NCI-H146 treated with DMSO at 0.1 percent for 48 hours (cell line): ENCODE data around the gene CDCA5.

ENCODE experiments used
- DNase-seq: peaks from one replicate; lab custom pipeline; 2025; ENCODE audit not compliant: unreplicated experiment; lab: John Stamatoyannopoulos, UW

Gene CDCA5

GRCh38 chr11:65077451-65077850, 6.4 kb downstream of the CDCA5 start:
- no peak for DNase-seq

- DNase-seq = no peak
Observed at GRCh38 chr11:65072631-65072966, 11.2 kb downstream of the CDCA5 start.

GRCh38 chr11:65071907-65072630, 11.8 kb downstream of the CDCA5 start:
- DNase-seq = no peak

GRCh38 chr11:65069217-65069616, 14.6 kb downstream of the CDCA5 start:
- DNase-seq = no peak

- DNase-seq = no peak
Observed at GRCh38 chr11:65067446-65067845, 16.4 kb downstream of the CDCA5 start.

GRCh38 chr11:65066805-65067291, 17.0 kb downstream of the CDCA5 start:
- peak; percentile 88 for DNase-seq

- no peak for DNase-seq
Observed at GRCh38 chr11:65066315-65066714, 17.5 kb downstream of the CDCA5 start.

- DNase-seq = no peak
Observed at GRCh38 chr11:65065851-65066250, 18.0 kb downstream of the CDCA5 start.

GRCh38 chr11:65064847-65065240, 19.0 kb downstream of the CDCA5 start:
- DNase-seq = no peak

GRCh38 chr11:65063532-65063931, 20.3 kb downstream of the CDCA5 start:
- DNase-seq = no peak

GRCh38 chr11:65060913-65061408, 22.9 kb downstream of the CDCA5 start:
- no peak for DNase-seq

GRCh38 chr11:65059959-65060824, 23.6 kb downstream of the CDCA5 start:
- no peak for DNase-seq

- DNase-seq = no peak
Observed at GRCh38 chr11:65059523-65059922, 24.3 kb downstream of the CDCA5 start.

GRCh38 chr11:65058419-65059054, 25.3 kb downstream of the CDCA5 start, which contains the start of gene NAALADL1:
Gene NAALADL1, minus strand, starts transcription at chr11:65058553. Its CDS starts 32 bp downstream, at chr11:65058521.
- peak; percentile 27 for DNase-seq

- peak; percentile 70 for DNase-seq
Observed at GRCh38 chr11:65058012-65058411, 25.8 kb downstream of the CDCA5 start.

GRCh38 chr11:65057526-65057925, 26.3 kb downstream of the CDCA5 start:
- DNase-seq = no peak

- no peak for DNase-seq
Observed at GRCh38 chr11:65056999-65057398, 26.8 kb downstream of the CDCA5 start.

GRCh38 chr11:65055538-65055937, 28.3 kb downstream of the CDCA5 start:
- DNase-seq = no peak

- no peak for DNase-seq
Observed at GRCh38 chr11:65053827-65054508, 29.9 kb downstream of the CDCA5 start.

- no peak for DNase-seq
Observed at GRCh38 chr11:65051398-65051858, 32.4 kb downstream of the CDCA5 start.
